HepG2 (cell line): ENCODE data around the gene PRSS53. TPM values are rescaled to one million over a fixed set of nuclear protein-coding genes. Genes with fewer than 3 reads are reported as not detected.

Experiments
- AGO2 ChIP-seq: fragments of 200-400 bp; formaldehyde crosslinking; optimal IDR thresholded peaks from 2 replicates; pipeline ENCODE3; 2017; ENCODE audit warnings: mild to moderate bottlenecking, low read depth, low read length, moderate library complexity
- GZF1 ChIP-seq: sonication (generic); formaldehyde crosslinking; IDR thresholded peaks from 2 replicates; pipeline ENCODE4 v1.5.1; 2020; ENCODE audit warnings: mild to moderate bottlenecking, missing genetic modification reagents
- ISL2 ChIP-seq: sonication (generic); formaldehyde crosslinking; IDR thresholded peaks from 2 replicates; pipeline ENCODE4 v1.5.0; 2020; ENCODE audit warnings: missing genetic modification reagents
- KLF12 ChIP-seq: sonication (generic); formaldehyde crosslinking; IDR thresholded peaks from 2 replicates; pipeline ENCODE4 v1.4.0; 2020; ENCODE audit warnings: missing genetic modification reagents, borderline replicate concordance
- MTA1 ChIP-seq: sonication (generic); formaldehyde crosslinking; IDR thresholded peaks from 2 replicates; pipeline ENCODE4 v1.4.0; 2020; ENCODE audit warnings: missing genetic modification reagents, mild to moderate bottlenecking, borderline replicate concordance
- NBN ChIP-seq: fragments of 450-650 bp; conservative IDR thresholded peaks from 2 replicates; pipeline ENCODE4 v1.6.1; 2017
- NCOR1 ChIP-seq: fragments of 200-600 bp; sonication (generic); IDR thresholded peaks from 2 replicates; pipeline ENCODE4 v1.7.0; 2017; ENCODE audit warnings: antibody characterized with exemption, low read length, borderline replicate concordance
- PAF1 ChIP-seq: IDR thresholded peaks from 2 replicates; pipeline ENCODE4 v1.6.1; 2016; ENCODE audit warnings: missing genetic modification reagents, missing compliant biosample characterization
- SRF ChIP-seq: IDR thresholded peaks from 2 replicates; pipeline ENCODE4 v1.6.1; 2011; ENCODE audit warnings: mild to moderate bottlenecking, low read depth, low read length, moderate library complexity
- THYN1 ChIP-seq: sonication (generic); formaldehyde crosslinking; IDR thresholded peaks from 2 replicates; pipeline ENCODE4 v1.8.1; 2023; ENCODE audit warnings: low read depth, mild to moderate bottlenecking, moderate library complexity, missing genetic modification reagents, borderline replicate concordance
- ZNF331 ChIP-seq: sonication (generic); formaldehyde crosslinking; IDR thresholded peaks from 2 replicates; pipeline ENCODE4 v1.4.0; 2020; ENCODE audit warnings: missing genetic modification reagents
- ZNF44 ChIP-seq: sonication (generic); formaldehyde crosslinking; IDR thresholded peaks from 2 replicates; pipeline ENCODE4 v1.5.1; 2020; ENCODE audit warnings: mild to moderate bottlenecking, missing genetic modification reagents
- ZNF737 ChIP-seq: sonication (generic); formaldehyde crosslinking; IDR thresholded peaks from 2 replicates; pipeline ENCODE4 v1.5.0; 2020; ENCODE audit warnings: missing genetic modification reagents, mild to moderate bottlenecking, borderline replicate concordance
- polyA plus RNA-seq, 8 experiments: library from polyadenylated mRNA; depleted of rRNA in 3 of 8; stranded (reverse) in 7 of 8; unstranded in 1 of 8; fragments of >200 nt; fragmentation: Illumina TruSeq in 4 of 8; extraction: Trizol in 4 of 8; gene quantifications; 2 replicates each; pipeline versions ENCODE4 v1.2.1 to v1.2.3, GENCODE V29; 2011 to 2016; ENCODE audit warnings: low read depth in 4 of 8, missing spikeins in 1 of 8, mixed read lengths in 1 of 8; ENCODE audit not compliant: insufficient read depth in 1 of 8
- total RNA-seq, 5 experiments: library from RNA; depleted of rRNA; stranded (reverse); fragments of >200 nt; fragmentation: Illumina TruSeq; extraction: Trizol; gene quantifications; 2 replicates each; pipeline ENCODE4 v1.2.3, GENCODE V29; 2016; ENCODE audit warnings: low read depth in 1 of 5
- TF ChIP-seq, protein P1 (sequence below): sonication (generic); formaldehyde crosslinking; IDR thresholded peaks from 2 replicates; pipeline ENCODE4 v1.4.0; 2020; ENCODE audit warnings: missing genetic modification reagents
- TF ChIP-seq, protein P2 (sequence below): sonication (generic); formaldehyde crosslinking; IDR thresholded peaks from 2 replicates; pipeline ENCODE4 v1.4.0; 2020; ENCODE audit warnings: missing genetic modification reagents
- TF ChIP-seq, protein P3 (sequence below): sonication (generic); formaldehyde crosslinking; conservative IDR thresholded peaks from 2 replicates; pipeline ENCODE4 v1.4.0; 2020; ENCODE audit warnings: missing genetic modification reagents
- TF ChIP-seq, protein P4 (sequence below): sonication (generic); formaldehyde crosslinking; conservative IDR thresholded peaks from 2 replicates; pipeline ENCODE4 v1.8.0; 2022; ENCODE audit warnings: mild to moderate bottlenecking, moderate library complexity, missing genetic modification reagents
- TF ChIP-seq, protein P5 (sequence below): IDR thresholded peaks from 2 replicates; pipeline ENCODE4 v1.6.1; 2016; ENCODE audit warnings: low read depth
- TF ChIP-seq, protein P6 (sequence below): sonication (generic); formaldehyde crosslinking; IDR thresholded peaks from 2 replicates; pipeline ENCODE4 v1.4.0; 2020; ENCODE audit warnings: missing genetic modification reagents, borderline replicate concordance

PRSS53 gene
- total and polyA plus RNA-seq, 2 of the 13 experiments (the other 11 are each of a cell fraction or from before 2014, with no cell fraction given): 2.2 to 7.4 TPM

DNA sequence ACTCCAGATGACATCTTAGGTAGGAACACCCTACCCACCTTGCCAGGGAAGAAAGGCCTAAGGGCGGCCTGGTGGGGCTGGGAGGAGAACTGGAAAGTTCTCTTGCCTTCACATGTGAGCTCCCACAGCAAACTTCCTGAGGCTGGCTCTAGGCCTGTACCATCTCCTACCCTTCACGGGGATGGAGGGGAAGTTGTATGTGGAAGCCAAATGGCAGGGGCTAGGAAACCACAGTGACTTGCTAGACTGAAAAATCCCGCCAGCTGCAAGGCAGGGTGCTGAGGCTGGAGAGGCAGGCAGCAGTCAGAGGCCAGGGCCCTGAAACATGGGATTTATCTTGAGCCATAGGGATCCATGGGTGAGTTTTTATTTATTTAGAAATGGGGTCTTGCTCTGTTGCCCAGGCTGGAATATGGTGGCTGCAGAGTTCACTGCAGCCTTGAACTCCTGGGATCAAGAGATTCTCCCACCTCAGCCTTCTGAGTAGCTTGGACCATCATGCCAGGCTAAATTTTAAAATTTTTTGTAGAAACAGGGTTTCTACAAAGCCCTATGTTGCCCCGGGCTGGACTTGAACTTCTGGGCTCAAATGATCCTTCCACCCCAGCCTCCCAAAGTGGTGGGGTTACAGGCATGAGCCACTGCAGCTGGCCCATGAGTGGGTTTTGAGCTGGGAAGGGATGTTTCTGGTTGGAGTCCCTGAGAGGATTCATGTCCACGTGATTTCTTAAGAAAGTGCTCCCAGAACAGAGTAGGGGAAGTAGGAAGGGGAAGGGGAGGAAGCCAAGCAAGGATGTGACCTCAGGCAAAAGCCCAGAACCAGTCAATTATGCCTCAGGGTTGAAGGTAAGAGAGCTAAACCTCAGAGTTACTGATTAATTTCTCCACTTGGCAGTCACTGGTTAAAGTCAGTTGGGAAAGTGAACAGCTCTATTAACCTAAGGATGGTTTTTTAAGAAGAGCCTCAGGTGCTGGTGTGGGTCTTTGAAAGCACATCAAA is 24.7 kb upstream of the PRSS53 start (continued):
- TF ChIP-seq, protein P1, sequence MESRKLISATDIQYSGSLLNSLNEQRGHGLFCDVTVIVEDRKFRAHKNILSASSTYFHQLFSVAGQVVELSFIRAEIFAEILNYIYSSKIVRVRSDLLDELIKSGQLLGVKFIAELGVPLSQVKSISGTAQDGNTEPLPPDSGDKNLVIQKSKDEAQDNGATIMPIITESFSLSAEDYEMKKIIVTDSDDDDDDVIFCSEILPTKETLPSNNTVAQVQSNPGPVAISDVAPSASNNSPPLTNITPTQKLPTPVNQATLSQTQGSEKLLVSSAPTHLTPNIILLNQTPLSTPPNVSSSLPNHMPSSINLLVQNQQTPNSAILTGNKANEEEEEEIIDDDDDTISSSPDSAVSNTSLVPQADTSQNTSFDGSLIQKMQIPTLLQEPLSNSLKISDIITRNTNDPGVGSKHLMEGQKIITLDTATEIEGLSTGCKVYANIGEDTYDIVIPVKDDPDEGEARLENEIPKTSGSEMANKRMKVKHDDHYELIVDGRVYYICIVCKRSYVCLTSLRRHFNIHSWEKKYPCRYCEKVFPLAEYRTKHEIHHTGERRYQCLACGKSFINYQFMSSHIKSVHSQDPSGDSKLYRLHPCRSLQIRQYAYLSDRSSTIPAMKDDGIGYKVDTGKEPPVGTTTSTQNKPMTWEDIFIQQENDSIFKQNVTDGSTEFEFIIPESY (CRISPR knock-in tag): 0 out of 2 replicates have a peak, but pooled peaks have one; percentile 13
- TF ChIP-seq GZF1 (CRISPR knock-in tag): no peak
- no peak for TF ChIP-seq AGO2
- TF ChIP-seq ISL2 (CRISPR knock-in tag): no peak
- TF ChIP-seq, protein P2, sequence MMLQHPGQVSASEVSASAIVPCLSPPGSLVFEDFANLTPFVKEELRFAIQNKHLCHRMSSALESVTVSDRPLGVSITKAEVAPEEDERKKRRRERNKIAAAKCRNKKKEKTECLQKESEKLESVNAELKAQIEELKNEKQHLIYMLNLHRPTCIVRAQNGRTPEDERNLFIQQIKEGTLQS (CRISPR knock-in tag): no peak
- no peak for TF ChIP-seq ZNF737 (CRISPR knock-in tag)
- no peak for TF ChIP-seq MTA1 (CRISPR knock-in tag)
- TF ChIP-seq THYN1 (CRISPR knock-in tag): no peak
- TF ChIP-seq NCOR1: no peak; the same call in 1 of the 2 replicates
- TF ChIP-seq, protein P3, sequence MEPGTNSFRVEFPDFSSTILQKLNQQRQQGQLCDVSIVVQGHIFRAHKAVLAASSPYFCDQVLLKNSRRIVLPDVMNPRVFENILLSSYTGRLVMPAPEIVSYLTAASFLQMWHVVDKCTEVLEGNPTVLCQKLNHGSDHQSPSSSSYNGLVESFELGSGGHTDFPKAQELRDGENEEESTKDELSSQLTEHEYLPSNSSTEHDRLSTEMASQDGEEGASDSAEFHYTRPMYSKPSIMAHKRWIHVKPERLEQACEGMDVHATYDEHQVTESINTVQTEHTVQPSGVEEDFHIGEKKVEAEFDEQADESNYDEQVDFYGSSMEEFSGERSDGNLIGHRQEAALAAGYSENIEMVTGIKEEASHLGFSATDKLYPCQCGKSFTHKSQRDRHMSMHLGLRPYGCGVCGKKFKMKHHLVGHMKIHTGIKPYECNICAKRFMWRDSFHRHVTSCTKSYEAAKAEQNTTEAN (CRISPR knock-in tag): no peak
- TF ChIP-seq, protein P4, sequence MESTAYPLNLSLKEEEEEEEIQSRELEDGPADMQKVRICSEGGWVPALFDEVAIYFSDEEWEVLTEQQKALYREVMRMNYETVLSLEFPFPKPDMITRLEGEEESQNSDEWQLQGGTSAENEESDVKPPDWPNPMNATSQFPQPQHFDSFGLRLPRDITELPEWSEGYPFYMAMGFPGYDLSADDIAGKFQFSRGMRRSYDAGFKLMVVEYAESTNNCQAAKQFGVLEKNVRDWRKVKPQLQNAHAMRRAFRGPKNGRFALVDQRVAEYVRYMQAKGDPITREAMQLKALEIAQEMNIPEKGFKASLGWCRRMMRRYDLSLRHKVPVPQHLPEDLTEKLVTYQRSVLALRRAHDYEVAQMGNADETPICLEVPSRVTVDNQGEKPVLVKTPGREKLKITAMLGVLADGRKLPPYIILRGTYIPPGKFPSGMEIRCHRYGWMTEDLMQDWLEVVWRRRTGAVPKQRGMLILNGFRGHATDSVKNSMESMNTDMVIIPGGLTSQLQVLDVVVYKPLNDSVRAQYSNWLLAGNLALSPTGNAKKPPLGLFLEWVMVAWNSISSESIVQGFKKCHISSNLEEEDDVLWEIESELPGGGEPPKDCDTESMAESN: no peak
- no peak for TF ChIP-seq KLF12 (CRISPR knock-in tag)
- no peak; the same call in 1 of the 2 replicates for TF ChIP-seq PAF1
- no peak for TF ChIP-seq SRF
- TF ChIP-seq, protein P5, sequence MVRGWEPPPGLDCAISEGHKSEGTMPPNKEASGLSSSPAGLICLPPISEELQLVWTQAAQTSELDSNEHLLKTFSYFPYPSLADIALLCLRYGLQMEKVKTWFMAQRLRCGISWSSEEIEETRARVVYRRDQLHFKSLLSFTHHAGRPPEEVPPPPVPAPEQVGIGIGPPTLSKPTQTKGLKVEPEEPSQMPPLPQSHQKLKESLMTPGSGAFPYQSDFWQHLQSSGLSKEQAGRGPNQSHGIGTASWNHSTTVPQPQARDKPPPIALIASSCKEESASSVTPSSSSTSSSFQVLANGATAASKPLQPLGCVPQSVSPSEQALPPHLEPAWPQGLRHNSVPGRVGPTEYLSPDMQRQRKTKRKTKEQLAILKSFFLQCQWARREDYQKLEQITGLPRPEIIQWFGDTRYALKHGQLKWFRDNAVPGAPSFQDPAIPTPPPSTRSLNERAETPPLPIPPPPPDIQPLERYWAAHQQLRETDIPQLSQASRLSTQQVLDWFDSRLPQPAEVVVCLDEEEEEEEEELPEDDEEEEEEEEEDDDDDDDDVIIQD (CRISPR knock-in tag): no peak
- no peak for TF ChIP-seq ZNF331 (CRISPR knock-in tag)
- no peak for TF ChIP-seq ZNF44 (CRISPR knock-in tag)
- TF ChIP-seq NBN: no peak
- TF ChIP-seq, protein P6, sequence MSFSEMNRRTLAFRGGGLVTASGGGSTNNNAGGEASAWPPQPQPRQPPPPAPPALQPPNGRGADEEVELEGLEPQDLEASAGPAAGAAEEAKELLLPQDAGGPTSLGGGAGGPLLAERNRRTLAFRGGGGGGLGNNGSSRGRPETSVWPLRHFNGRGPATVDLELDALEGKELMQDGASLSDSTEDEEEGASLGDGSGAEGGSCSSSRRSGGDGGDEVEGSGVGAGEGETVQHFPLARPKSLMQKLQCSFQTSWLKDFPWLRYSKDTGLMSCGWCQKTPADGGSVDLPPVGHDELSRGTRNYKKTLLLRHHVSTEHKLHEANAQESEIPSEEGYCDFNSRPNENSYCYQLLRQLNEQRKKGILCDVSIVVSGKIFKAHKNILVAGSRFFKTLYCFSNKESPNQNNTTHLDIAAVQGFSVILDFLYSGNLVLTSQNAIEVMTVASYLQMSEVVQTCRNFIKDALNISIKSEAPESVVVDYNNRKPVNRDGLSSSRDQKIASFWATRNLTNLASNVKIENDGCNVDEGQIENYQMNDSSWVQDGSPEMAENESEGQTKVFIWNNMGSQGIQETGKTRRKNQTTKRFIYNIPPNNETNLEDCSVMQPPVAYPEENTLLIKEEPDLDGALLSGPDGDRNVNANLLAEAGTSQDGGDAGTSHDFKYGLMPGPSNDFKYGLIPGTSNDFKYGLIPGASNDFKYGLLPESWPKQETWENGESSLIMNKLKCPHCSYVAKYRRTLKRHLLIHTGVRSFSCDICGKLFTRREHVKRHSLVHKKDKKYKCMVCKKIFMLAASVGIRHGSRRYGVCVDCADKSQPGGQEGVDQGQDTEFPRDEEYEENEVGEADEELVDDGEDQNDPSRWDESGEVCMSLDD (CRISPR knock-in tag): no peak
